GM21390 (cell line): ENCODE results near the gene TANC1.

Source experiments
- ATAC-seq: cut with Tn5 transposase; IDR thresholded peaks from one replicate; pipeline ENCODE4 v1.9.1; 2021; ENCODE audit not compliant: unreplicated experiment

Gene TANC1

DNA sequence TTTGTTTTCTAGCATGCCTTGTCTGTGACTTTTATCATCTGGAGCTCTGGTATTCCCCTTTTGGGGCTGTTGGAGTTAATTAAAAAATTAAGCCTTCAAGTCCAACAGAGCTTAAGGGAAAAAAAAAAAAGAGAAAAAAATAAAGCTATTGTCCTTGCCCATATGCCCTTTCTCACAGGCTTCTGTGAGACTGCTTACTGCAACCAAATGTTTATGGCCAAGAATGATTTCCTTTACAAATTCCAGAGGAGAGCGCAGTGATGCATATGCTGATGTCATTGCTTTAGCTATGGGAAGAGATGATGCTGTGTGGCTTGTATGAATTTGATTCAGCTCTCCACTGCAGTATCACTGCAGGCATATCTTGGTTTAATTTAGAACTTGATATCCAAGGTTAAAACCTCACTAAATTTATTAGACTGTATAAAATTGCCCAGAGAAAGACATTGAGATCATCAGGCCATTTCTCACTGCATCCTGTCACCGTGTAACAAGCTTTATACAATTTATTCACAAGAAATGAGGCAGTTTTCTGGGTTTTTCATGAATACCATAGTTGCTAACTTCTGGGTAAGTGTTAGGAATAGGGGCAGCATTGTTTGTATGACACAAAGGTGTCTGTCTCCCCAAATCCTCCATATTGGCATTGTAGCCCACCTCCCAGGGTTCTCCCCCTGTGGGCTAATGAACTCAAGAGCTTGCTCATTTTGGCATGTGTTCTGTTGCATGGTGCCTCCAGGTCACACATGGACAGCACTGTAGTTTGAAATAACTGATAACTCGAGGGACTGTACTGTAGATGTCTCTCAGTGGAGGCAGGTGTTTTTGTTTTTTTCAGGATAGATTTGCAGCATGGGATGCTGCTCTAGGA lies 85.0 kb downstream of the TANC1 start:
- no peak for ATAC-seq

DNA sequence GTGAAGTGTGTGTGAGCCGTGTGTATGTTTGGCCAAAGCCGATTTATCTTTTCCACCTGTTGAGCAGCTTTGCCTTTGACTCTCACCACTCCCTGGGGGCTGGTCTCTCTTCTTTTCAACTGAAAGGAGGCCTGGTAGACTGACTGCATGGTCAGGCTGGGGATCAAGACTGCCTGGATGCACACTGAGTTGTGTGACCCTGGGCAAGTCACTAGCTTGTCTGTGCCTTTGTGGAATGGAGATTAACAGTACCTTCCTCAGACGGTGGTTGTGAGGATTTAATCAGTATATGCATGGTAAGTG lies 85.5 kb downstream of the TANC1 start:
- no peak for ATAC-seq

DNA sequence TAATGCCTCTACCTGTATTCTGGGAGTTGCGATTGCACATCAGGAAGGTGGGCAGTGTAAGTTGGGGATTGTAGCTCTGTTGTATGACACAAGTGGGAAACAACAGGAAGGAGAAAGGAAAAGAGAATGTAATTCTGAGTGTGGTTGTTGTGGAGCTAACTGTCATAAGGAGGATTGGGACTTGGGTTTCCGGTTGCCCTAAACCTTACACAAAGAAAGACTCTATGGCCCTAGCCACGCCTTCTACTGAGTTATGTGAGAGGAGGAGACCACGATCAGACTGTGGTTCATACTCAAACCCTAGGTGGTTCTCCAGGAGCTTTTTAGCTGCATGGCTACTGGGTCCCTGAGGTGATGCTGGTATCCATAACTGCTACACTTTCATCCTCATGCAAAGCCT lies 86.5 kb downstream of the TANC1 start:
- ATAC-seq, result no peak

DNA sequence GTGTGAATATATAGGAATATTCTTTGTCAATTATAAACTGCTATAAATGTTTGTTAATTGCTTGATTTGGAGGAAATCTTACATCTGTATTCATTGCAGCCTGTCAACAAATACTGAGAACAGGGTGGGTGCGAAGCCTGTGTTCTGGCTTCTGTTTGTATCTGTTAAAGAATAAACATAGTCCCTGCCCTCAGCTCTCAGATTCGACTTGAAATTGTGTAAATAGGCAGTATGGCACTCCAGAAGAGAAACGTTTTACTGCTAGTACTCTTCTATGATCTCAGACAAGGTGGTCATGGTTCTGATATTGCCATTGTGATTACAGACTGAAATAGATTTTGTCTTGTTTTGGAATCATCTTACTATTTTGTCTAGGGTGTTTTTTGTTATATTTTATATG lies 92.1 kb downstream of the TANC1 start:
- no peak for ATAC-seq

DNA sequence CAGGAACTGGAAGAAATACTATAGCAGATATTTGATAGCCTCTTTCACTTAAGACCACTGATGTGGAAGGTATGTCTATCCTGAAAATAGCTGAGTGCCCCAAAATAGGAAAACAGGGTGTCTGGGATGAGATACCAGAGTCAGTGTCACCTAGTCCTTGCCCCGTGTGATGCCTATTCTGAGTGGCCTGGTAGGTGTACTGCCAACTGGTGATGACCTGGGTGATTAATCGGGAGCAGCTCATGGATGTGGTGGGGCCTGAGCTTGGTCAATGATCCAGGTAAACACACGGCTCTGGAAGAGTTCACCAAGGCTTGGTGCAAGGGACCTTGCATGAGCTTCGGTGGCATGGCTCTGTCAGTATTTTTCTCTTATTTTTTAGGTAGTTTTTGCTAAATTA lies 95.2 kb downstream of the TANC1 start:
- ATAC-seq, result no peak

DNA sequence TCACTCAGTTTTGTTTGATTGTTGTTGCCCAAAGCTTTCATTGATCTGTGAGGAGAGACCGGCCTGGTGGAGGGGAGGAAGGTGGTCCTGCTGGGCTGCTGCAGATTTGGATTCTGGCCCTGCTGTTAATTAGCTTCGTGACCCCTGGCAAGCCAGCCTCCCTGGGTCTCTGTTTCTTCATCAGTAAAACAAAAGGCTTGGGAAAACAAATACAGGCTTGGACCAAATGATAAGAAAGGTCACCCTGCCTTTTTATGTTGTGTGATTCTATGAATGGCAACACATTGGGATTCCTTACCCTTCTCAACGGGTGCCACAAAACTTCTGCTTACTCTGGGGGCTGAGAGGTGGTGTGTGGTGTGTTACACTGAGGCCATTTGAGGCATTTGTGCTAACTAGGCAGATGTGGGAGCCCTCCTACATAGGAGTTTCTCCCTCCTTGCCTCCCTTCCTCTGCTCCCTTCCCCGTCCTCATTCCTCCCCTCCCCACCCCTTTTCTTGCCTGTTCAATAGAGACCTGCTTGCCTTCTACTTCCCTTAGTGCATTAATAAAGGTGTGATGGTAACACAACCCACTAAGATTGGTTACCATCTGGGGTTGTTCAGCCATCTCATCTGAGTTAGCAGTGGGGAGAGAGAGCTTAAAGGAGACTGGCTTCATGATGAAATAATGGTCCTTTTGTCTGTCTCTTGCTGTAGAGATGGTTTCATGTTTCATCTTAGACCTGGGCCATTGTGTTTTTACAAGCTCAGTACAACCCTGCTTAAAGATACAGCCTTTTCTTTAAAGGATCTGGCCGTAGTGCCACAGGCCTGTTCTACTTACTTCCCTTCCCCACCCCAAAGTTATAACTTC lies 96.2 kb downstream of the TANC1 start:
- ATAC-seq, result no peak

DNA sequence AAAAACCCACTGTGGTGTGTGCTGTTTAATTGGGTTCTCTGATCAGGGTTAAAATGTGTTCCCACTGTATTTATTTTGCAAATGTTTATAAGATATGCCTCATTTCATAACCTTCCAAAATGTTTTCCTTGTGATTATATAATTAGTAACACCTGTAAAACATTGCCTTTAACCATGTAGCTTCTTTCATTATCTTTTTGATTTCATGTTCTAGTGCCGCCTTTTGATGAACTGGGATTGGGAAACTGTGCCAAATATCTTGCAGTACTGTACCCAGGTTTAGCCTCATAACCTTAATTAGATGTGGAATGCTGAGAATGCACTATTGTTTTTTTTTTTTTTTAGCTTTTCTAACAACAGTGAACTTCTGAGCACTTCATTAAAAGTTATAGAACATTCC lies 96.9 kb downstream of the TANC1 start:
- ATAC-seq, result no peak

DNA sequence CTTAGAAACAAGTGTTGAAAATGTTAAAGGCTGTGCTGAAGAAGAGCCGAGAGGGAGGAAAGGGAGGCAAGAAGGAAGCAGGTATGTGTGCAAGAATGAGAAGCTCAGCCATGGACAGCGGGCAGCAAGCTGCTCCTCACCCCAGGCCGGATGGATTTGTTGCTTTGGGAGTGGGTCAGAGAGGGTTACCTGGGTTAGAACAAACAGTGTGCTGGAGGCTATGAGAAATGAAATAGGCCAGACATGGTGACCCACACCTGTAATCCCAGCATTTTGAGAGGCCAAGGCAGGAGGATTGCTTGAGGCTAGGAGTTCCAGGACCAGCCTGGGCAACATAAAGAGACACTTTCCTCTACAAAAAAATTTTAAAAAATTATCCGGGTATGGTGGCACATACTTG lies 97.5 kb downstream of the TANC1 start:
- no peak for ATAC-seq

DNA sequence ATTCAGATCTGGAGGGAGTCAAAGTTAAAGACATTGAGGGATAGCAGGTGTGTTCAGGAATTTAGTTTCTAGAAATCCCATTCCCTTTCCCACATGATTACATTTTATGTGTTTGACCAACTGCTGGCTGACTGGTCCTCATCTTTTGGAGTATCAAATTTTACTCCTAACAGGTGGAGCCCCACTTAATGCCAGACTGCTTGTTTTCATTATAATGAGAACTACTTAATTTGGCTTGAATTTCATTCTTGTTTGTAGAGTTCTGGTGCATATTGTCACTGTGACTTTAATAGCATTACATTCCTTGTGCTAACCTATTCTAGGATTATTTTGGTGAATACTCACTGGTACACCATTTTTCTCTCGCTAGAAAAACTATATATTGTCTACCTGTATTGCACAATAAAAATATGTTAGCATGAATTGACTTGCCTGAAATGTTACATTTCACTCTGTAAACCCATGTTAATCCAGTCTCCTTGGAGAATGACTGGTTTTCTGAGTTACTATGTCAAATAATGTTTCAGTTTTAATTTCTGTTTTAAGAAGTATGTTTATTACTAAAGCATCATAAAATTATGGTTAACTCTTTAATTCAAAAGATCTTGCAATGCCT lies 98.2 kb downstream of the TANC1 start:
- ATAC-seq, result no peak

DNA sequence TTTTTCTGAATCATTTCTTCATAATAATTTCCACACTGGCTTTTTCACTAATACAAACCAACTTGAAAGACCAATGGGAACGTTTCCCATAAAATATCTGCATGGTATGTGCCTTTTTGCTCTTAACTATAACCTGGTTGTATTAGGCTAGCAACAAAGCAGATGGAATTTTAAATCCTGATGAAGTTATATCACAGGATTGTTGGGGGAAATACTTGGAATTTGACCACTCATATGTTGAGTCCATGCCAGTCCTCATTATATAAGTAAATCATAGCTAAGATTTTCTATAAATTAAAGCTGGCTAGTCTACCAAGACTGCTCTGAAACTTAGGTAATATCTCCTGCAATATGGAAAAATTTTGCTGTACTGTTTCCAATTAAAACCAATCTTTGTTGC lies 99.5 kb downstream of the TANC1 start:
- ATAC-seq, result no peak

DNA sequence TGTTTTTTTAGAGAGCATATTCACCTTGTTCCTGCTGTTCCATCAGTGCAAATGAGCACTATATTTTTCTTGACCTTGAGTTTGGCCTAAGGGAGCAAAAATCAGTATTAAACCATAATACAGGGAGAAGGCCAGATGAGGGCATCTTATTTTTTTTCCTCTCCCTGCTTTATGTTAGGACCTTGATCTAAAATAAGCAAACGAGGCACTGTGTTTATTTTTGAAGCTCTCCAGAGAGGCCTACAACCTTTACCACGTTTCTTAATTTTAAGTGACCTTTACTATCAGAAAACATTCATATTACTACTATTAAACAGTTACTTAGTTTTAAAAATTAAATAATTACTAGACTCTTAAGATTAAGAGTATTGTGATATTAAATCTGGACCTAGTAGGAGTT lies 100.8 kb downstream of the TANC1 start:
- ATAC-seq, result no peak

DNA sequence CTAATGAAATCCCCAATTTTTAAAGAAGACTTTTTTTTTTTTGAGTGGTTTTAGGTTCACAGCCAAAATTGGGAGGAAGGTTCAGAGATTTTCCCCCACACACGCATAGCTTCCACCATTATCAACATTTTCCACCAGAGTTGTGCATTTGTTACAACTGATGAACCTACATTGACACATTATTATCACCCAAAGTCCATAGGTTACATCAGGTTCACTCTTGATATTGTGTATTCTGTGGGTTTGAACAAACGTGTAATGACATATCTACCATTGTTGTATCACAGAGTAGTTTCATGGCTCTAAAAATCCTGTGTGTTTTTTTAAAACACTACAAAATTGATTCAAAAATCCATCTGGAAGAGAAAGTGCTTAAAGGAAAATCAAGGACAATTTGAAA lies 101.8 kb downstream of the TANC1 start:
- ATAC-seq, result no peak

DNA sequence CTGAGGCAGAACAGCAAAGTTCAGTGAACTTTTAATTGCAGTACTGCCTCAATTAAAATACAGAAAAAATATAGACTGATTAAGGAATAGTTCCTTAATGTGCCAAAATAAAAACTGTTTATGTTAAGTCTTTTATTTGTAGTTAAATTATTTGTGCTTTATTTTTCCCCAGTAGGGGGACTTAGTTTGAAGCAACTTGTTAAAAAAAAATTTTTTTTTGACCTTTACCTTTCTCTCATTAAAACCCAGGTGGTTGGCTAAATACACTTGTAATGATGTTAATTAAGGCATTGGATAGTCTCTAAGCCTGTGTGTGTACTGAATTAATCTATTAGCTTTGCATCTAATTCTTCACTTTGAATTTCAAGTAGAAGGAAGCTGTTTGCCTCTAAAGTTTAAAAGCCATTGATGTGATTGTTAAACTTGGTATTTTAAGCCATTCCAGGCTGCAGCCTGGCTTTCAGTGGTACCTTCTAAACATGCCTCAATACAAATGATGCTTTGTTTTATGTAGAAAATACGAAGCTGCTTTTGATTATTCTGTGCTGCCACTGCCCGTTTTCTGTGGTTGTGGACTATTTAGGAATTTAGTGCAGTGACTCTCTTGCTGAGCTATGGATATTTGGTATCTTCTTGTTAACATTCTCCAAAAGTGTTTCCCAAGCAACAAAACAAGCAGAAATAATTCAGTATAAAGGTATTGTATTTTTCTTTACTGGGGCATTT lies 102.9 kb downstream of the TANC1 start:
- ATAC-seq, result no peak

DNA sequence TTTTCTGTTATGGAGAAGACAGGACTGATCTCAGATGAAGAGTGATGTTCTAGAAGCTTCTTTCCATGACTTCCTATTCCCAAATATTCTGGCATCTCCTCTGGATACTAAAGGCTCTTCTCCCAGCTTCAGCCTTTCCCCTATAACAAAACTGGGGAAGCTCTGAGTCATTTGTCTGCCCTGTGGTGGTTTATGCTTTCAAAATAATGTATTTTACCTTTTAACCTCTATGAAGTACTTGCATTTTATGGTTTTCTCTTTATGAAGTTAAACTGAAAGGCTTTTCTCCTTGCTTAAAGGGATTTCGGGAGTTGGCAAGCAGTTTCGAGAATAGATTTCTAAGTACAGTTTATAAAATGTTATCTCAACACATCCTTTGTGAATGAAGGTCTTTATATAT lies 104.4 kb downstream of the TANC1 start:
- no peak for ATAC-seq

DNA sequence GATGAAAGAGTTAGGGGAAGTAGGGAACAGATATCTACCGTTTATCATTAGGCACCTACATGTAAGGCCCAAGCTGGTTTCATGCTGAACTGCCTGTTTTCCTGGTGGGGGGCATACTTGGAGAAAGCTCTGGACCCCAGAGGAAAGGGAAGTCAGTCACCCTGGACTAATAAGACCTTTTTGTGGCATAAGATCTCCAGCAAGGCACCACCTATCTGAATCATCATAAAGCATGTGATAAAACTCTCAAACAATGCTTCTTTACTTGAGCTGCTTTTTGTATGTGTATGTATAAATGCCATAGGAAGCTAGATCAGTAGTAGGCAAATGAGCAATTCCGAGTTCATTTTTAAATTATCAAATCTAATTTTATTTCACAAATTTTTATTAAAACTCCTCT lies 104.8 kb downstream of the TANC1 start:
- no peak for ATAC-seq

DNA sequence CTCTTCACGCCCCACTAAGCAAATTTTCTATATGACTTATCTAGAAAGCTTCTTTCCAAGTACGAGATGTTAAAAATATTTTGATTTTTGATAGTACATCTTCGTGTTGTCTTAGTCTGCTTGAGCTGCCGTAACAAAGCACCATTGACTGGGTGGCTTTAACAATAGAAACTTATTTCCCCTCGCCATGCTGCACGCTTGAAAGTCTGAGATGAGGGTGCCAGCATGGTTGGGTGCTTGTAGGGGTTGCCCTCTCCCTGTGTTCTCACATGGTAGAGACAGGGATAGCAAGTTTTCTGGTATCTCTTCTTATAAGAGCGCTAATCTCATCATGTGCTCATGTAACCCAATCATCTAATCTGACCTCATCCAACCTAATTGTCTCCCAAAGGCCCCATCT lies 106.2 kb downstream of the TANC1 start:
- ATAC-seq, result no peak

DNA sequence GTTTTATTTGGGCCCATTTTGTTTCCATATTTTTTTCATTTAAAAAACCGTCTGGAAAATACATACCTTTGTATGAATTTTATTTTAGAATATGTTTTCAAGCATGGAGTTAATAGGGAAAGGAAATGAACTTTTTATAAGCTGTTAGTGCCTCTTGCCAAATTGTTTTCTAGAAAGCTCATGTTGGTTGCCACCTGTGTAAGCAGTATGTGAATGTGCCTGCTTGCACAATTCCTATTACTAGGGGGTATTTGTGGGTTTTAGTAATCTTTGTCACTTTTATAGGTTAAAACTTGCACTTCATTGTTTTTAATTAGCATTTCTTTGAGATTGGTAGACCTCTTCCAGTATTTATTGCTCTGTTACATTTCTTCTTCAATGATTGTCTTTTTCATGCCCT lies 107.3 kb downstream of the TANC1 start:
- no peak for ATAC-seq

DNA sequence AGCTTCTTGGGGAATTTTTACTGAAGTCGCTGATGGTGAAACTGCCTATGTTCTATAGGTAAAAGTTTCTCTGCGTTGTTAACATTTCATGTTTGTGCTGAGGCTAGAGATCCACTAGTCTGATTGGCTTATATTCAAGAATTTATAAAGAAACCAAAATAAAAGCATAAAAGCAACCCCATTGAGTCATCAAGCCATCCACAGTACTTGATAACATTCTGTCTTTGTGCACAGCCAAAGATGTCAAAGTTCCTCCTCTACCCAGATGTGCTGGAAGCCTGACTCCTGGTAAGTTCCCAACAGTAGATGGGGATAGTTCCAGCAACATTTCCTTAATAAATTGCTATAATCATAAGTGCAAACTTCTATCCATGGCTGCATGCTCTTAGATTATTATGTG lies 107.8 kb downstream of the TANC1 start:
- ATAC-seq, result no peak

DNA sequence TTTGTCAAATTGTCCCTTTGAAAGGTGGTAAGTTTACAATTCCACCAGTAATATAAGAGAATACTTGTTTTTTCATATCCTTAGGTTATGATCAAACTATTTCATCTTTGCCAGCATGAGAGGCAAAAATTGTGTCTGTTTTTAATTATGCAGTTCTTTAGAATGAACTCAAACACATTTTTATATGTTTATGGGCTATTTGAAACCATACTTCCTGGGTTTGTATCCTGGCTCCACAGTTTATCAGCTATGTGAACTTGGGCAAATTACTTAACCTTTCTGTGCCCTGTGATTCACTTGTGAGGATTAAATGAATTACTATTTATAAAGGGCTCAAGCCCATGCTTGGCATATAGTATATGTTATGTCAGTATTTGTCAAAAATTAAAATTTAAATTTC lies 109.4 kb downstream of the TANC1 start:
- no peak for ATAC-seq

DNA sequence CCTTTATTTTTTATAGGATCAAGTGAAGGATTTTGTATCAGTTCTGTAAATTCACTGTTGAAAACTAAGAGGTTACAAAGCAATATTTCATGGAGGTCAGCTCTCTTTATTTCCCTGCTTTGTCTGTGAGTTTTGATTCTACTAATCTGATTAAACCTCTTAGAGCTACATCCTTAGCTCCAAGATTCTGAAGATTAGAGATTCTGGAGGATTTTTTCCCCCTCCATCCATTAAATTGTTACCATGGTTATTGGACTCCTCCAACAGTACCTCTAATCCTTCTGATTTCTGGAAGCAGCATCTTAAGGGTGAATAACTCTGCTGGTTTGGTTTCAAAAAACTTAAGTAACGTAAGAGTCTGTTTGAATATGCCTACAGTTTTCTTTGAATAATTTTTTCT lies 110.0 kb downstream of the TANC1 start:
- no peak for ATAC-seq

DNA sequence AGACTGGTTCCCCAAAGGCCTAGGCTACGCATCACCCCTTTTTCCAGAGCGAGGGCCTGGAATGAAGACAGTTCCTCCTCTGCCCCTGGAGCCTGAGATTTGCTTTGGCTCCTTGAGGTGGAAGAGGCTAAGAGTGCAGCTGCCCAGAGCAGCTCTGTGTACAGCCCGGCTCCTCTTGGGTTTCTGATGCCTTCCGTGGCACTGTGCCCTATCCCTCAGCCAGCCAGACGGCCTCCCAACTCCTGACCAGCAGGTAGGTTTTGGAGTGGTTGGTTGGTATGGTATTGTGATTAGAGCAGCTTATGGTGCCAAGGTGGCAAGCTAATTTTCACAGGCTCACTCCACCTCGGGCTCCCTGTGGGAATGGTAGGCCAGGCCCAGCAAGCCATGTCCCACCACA lies 112.2 kb downstream of the TANC1 start:
- ATAC-seq, result no peak
